Heart left ventricle (tissue), 13 donors: ENCODE measurements around the gene STON2.

Source experiments
- CTCF ChIP-seq, 12 donors: fragments of 200-600 bp; sonication (generic) in 4 of 12; IDR thresholded peaks; one replicate each; pipeline versions ENCODE4 v1.5.0 to v1.8.0; 2018 to 2022; ENCODE audit warnings: antibody characterized with exemption in 12 of 12, mild to moderate bottlenecking in 5 of 12
- POLR2A ChIP-seq, 2 donors: fragments of 450-650 bp; IDR thresholded peaks; one replicate each; pipeline ENCODE4 v1.6.1; 2017; ENCODE audit warnings: antibody characterized with exemption in 2 of 2, mild to moderate bottlenecking in 2 of 2, moderate library complexity in 2 of 2
- donor health status: ischemic (EF 13 %, LVEDD 7.1; RV severe dilation, severe dysfunction).
- donor health status: DM: no; HTN: yes; CAD: no.
- donor health status: DM: no; HTN: no; CAD: no.
- donor health status: ischemic (EF 25% LVEDD 6.9; RV normal size, moderate dysfunction).
- donor health status: ischemic (EF 25% LVEDD 5.7; RV mildly dilated, moderate dysfunction).
- donor health status: ischemic (EF 35%, LVEDD 5.7; RV mildly dilated, moderate dysfunction).
- donor health status: nonischemic (EF 11% LVEDD 7.7; RV severe dilation, severe dysfunction).
- donor health status: DM: yes; HTN: yes; CAD: no.
- donor health status: PGD.
- donor health status: ischemic (EF 29% LVEDD 5.4; RV normal size, mild dysfunction).
- donor health status: nonischemic (EF 23%, LVEDD 6.1; RV moderate dilation, normal function).

GRCh38 chr14:81396113-81396512 is 4.0 kb downstream of the STON2 start:
- TF ChIP-seq POLR2A (IDR thresholded peaks at IDR 0.05) = no peak
- no peak for TF ChIP-seq CTCF (IDR thresholded peaks at IDR 0.05)
